ENCODE data around the gene STOM.

STOM gene

DNA sequence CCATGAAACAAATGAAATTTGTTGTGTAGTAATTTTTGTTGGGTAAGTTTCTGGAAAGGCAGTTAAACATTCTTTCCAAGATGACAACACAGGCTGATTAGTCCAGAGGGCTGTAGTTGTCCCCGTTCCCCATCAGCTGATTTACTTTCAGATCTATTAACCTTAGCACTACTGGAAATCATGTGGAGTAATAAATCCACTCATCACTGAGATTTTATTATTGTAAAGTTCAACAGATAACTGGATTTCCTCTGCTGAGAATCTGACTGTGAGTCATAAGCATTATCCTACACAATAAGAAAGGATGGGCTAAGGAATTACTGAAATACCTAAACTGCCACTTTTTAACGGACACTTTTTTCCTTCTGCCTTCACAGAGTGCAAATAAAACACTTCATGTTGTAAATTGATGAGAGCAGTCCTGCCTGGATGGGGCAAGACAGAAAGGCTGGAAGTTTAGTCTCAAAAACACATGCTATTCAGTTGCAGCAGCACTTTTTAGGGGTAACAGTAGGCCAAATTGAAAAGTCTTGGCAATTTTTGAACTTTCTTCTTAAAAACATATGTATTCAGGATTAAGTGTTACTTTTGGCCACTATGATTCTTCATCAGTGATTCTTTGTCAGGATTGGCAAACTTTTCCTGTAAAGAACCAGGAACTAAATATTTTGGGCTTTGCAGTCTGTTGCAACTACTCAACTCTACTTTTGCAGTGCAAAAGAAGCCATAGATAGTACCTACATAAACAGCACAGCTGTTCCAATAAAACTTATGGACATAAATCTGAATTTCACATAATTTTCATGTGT is 7.0 kb downstream of the STOM start:
- TF ChIP-seq, protein P1, sequence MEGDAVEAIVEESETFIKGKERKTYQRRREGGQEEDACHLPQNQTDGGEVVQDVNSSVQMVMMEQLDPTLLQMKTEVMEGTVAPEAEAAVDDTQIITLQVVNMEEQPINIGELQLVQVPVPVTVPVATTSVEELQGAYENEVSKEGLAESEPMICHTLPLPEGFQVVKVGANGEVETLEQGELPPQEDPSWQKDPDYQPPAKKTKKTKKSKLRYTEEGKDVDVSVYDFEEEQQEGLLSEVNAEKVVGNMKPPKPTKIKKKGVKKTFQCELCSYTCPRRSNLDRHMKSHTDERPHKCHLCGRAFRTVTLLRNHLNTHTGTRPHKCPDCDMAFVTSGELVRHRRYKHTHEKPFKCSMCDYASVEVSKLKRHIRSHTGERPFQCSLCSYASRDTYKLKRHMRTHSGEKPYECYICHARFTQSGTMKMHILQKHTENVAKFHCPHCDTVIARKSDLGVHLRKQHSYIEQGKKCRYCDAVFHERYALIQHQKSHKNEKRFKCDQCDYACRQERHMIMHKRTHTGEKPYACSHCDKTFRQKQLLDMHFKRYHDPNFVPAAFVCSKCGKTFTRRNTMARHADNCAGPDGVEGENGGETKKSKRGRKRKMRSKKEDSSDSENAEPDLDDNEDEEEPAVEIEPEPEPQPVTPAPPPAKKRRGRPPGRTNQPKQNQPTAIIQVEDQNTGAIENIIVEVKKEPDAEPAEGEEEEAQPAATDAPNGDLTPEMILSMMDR (IDR thresholded peaks at IDR 0.05; ENCODE audit: low read depth, low read length) = no peak
- no peak for DNase-seq (ENCODE audit: extremely low read depth, low read depth)

- TF ChIP-seq, protein P1 (IDR thresholded peaks at IDR 0.05; ENCODE audit: low read depth, low read length) = no peak
- no peak for DNase-seq (ENCODE audit: extremely low read depth, low read depth)
Measured at GRCh38 chr9:121360601-121361374, 9.3 kb downstream of the STOM start.

GRCh38 chr9:121359351-121360294 is 10.4 kb downstream of the STOM start:
- TF ChIP-seq, protein P1 (IDR thresholded peaks at IDR 0.05; ENCODE audit: low read depth, low read length) = no peak
- no peak for DNase-seq (ENCODE audit: extremely low read depth, low read depth)

- TF ChIP-seq, protein P1 (IDR thresholded peaks at IDR 0.05; ENCODE audit: low read depth, low read length) = no peak
- DNase-seq (ENCODE audit: extremely low read depth, low read depth) = no peak
Measured at GRCh38 chr9:121358751-121359150, 11.3 kb downstream of the STOM start.

DNA sequence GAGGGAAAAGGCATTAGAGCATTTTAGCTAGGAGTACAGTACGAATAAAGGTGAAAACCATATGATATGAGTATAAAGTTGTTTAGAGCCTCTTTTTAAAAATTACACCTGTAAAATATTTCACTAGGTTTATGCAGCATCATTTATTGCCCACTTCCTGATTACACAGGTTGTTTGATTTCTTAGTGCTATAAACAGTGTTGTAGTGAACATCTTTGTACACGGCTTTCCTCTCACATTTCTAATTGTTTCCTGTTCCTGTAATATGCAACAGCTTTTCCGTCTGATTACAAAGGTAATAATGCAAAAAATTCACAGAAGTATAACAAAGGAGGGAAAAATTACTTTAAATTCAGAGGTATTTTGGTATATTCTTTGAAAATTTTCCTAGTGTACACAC is 13.0 kb downstream of the STOM start:
- TF ChIP-seq, protein P1 (IDR thresholded peaks at IDR 0.05; ENCODE audit: low read depth, low read length) = no peak
- DNase-seq (ENCODE audit: extremely low read depth, low read depth) = no peak

- DNase-seq (ENCODE audit: extremely low read depth, low read depth) = no peak
- TF ChIP-seq, protein P1 (IDR thresholded peaks at IDR 0.05; ENCODE audit: low read depth, low read length) = no peak
Measured at GRCh38 chr9:121354762-121355161, 15.3 kb downstream of the STOM start.

Measured in AG09319 (cell line).